Bone marrow (tissue), 2 donors: ENCODE data around the gene ACTN1.

Source experiments
- DNase-seq, 2 donors: peaks; one replicate each; lab custom pipeline; 2025; lab: John Stamatoyannopoulos, UW

The ACTN1 gene

DNA sequence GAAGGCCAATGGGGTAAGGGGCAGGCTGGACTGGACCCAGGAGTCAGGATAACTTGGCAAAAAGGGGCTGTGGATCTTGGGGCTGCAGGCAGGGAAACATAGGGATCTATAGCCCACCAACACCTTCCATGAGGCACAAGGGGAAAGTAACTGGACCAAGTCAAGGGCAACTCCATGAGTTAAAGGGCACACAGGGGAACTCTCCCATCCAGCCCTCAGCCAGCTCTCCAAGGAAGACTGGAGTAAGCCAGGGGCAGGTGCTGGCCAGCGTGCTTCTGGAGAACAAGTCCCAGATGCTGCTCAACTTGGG is 154.9 kb downstream of the ACTN1 start:
- no peak for DNase-seq
